ENCODE data around the gene RNU6-9. TPM values are rescaled to one million over a fixed set of nuclear protein-coding genes. Genes with fewer than 3 reads are reported as not detected.
"Not testable (repeated sequence)": the region's sequence is repeated elsewhere in the genome, so short reads cannot be mapped to it uniquely, and the experiment has no call there.

The RNU6-9 gene
- total RNA-seq, 1 donor from 2014 or later: not detected

DNA sequence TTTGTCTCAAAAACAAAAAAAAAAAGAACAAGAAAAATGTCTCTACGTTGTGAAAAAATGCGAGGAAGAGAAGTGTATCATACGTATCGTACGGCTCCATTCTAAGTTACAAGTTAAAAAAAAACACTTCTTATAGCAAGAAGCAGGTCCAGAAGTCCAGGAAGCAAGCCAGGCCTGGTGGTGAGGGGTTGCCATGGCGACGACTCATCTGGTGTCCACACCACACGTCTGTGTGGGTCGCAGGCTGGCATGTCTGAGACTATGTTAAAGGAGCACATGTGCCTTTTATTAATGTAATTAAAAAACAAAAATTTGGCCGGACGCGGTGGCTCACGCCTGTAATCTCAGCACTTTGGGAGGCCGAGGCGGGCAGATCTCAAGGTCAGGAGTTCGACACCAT, 6.2 kb upstream of the RNU6-9 start:
- H3K27ac Mint-ChIP-seq: no peak overlapping the region
- no peak overlapping the region for H3K4me3 Mint-ChIP-seq
- no peaks in the 10 kb centered on the region for H3K36me3 Mint-ChIP-seq
- no peaks in the 10 kb centered on the region for H3K4me1 Mint-ChIP-seq (ENCODE audit: unreplicated experiment)
- no peaks in the 10 kb centered on the region for H3K27me3 Mint-ChIP-seq
- TF ChIP-seq, protein P1, sequence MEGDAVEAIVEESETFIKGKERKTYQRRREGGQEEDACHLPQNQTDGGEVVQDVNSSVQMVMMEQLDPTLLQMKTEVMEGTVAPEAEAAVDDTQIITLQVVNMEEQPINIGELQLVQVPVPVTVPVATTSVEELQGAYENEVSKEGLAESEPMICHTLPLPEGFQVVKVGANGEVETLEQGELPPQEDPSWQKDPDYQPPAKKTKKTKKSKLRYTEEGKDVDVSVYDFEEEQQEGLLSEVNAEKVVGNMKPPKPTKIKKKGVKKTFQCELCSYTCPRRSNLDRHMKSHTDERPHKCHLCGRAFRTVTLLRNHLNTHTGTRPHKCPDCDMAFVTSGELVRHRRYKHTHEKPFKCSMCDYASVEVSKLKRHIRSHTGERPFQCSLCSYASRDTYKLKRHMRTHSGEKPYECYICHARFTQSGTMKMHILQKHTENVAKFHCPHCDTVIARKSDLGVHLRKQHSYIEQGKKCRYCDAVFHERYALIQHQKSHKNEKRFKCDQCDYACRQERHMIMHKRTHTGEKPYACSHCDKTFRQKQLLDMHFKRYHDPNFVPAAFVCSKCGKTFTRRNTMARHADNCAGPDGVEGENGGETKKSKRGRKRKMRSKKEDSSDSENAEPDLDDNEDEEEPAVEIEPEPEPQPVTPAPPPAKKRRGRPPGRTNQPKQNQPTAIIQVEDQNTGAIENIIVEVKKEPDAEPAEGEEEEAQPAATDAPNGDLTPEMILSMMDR (conservative IDR thresholded peaks at IDR 0.05): no peak
- no peak for DNase-seq (ENCODE audit: extremely low spot score, unreplicated experiment)
- no peaks in the 10 kb centered on the region for H3K9me3 Mint-ChIP-seq

DNA sequence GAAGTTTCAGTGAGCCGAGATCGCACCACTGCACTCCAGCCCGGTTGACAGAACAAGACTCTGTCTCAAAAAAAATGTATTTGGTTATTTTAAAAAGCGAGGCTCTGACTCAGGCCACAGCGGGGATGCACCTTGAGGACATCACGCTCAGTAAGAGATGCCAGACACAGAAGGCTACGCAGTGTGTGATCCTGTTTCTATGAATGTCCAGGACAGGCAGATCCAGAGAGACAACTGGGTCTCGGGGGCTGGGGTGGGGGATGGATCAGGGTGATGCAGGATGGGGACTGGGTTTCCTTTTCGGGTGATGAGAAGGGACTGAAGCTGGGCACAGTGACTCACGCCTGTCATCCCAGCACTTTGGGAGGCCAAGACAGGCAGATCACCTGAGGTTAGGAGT, 5.7 kb upstream of the RNU6-9 start:
- Mint-ChIP-seq H3K9me3 (no peaks in the 10 kb centered on the region), H3K27me3 (no peaks in the 10 kb centered on the region), H3K4me1 (ENCODE audit: unreplicated experiment) (no peaks in the 10 kb centered on the region), H3K27ac (no peak overlapping the region), H3K36me3 (no peaks in the 10 kb centered on the region), H3K4me3 (no peak overlapping the region)
- no peak for DNase-seq (ENCODE audit: extremely low spot score, unreplicated experiment)
- TF ChIP-seq, protein P1 (conservative IDR thresholded peaks at IDR 0.05): no peak

- Mint-ChIP-seq H3K36me3 (peaks cover 4% of the 10 kb centered on the region), H3K27me3 (peaks cover 5% of the 10 kb centered on the region), H3K4me1 (ENCODE audit: unreplicated experiment) (peaks cover 6% of the 10 kb centered on the region), H3K4me3 (no peak overlapping the region), H3K27ac (no peak overlapping the region), H3K9me3 (no peaks in the 10 kb centered on the region)
- DNase-seq (ENCODE audit: extremely low spot score, unreplicated experiment): no peak
- TF ChIP-seq, protein P1 (conservative IDR thresholded peaks at IDR 0.05): no peak
These were observed 4.5 kb upstream of the RNU6-9 start for GRCh38 chr19:888581-889385.

GRCh38 chr19:889662-890295, 3.5 kb upstream of the RNU6-9 start:
- DNase-seq (ENCODE audit: extremely low spot score, unreplicated experiment): no peak
- peak overlapping the region; percentile 45 for H3K4me3 Mint-ChIP-seq
- TF ChIP-seq, protein P1 (conservative IDR thresholded peaks at IDR 0.05): no peak
- no peak overlapping the region for H3K27ac Mint-ChIP-seq
- no peaks in the 10 kb centered on the region for H3K9me3 Mint-ChIP-seq
- peaks cover 4% of the 10 kb centered on the region for H3K36me3 Mint-ChIP-seq
- peaks cover 6% of the 10 kb centered on the region for H3K4me1 Mint-ChIP-seq (ENCODE audit: unreplicated experiment)
- peaks cover 5% of the 10 kb centered on the region for H3K27me3 Mint-ChIP-seq

DNA sequence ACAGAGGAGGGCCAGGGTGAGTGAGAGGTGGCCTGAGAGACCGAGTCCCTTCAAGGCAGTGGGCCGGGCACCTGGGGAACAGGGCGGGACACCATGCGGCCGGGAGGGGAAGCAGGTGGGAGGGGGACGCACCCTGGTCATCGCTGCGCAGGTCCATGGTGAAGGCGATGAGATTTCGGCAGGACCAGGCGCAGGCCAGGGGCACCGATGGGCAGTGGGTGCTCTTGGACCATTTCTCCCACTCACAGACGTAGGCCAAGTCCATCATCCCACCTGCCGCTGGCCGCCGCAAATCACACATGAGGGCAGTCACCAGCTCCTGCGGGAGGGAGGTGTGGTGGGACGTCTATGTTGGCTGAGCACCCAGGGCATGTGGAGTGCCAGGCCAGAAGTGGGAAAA, 2.5 kb upstream of the RNU6-9 start:
- no peak for DNase-seq (ENCODE audit: extremely low spot score, unreplicated experiment)
- peak overlapping the region; percentile 75 for H3K4me3 Mint-ChIP-seq
- peak overlapping the region; percentile 62 for H3K27ac Mint-ChIP-seq
- TF ChIP-seq, protein P1 (conservative IDR thresholded peaks at IDR 0.05): no peak
- H3K4me1 Mint-ChIP-seq (ENCODE audit: unreplicated experiment): peaks cover 6% of the 10 kb centered on the region
- H3K36me3 Mint-ChIP-seq: peaks cover 4% of the 10 kb centered on the region
- H3K27me3 Mint-ChIP-seq: peaks cover 5% of the 10 kb centered on the region
- no peaks in the 10 kb centered on the region for H3K9me3 Mint-ChIP-seq

- H3K27me3 Mint-ChIP-seq; DNase-seq (ENCODE audit: extremely low spot score, unreplicated experiment); H3K4me1 Mint-ChIP-seq (ENCODE audit: unreplicated experiment); H3K9me3 Mint-ChIP-seq; H3K36me3 Mint-ChIP-seq: not testable (repeated sequence)
- peak overlapping the region; percentile 83 for H3K27ac Mint-ChIP-seq
- H3K4me3 Mint-ChIP-seq: peak overlapping the region; percentile 86
These were observed 1.7 kb upstream of the RNU6-9 start for GRCh38 chr19:891421-892200.

Data from type B pancreatic cell (in vitro differentiated cells).